SW480 (cell line): ENCODE data around the gene MAP3K6.
"Not testable (repeated sequence)": the region's sequence is repeated elsewhere in the genome, so short reads cannot be mapped to it uniquely, and the experiment has no call there.

Experiments
- DNase-seq: peaks from one replicate; pipeline ENCODE4 v3.0.0-alpha.2; 2016; ENCODE audit warnings: low spot score

Gene MAP3K6, protein sequence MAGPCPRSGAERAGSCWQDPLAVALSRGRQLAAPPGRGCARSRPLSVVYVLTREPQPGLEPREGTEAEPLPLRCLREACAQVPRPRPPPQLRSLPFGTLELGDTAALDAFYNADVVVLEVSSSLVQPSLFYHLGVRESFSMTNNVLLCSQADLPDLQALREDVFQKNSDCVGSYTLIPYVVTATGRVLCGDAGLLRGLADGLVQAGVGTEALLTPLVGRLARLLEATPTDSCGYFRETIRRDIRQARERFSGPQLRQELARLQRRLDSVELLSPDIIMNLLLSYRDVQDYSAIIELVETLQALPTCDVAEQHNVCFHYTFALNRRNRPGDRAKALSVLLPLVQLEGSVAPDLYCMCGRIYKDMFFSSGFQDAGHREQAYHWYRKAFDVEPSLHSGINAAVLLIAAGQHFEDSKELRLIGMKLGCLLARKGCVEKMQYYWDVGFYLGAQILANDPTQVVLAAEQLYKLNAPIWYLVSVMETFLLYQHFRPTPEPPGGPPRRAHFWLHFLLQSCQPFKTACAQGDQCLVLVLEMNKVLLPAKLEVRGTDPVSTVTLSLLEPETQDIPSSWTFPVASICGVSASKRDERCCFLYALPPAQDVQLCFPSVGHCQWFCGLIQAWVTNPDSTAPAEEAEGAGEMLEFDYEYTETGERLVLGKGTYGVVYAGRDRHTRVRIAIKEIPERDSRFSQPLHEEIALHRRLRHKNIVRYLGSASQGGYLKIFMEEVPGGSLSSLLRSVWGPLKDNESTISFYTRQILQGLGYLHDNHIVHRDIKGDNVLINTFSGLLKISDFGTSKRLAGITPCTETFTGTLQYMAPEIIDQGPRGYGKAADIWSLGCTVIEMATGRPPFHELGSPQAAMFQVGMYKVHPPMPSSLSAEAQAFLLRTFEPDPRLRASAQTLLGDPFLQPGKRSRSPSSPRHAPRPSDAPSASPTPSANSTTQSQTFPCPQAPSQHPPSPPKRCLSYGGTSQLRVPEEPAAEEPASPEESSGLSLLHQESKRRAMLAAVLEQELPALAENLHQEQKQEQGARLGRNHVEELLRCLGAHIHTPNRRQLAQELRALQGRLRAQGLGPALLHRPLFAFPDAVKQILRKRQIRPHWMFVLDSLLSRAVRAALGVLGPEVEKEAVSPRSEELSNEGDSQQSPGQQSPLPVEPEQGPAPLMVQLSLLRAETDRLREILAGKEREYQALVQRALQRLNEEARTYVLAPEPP (N-terminal part only)

GRCh38 chr1:27366411-27367159 lies at the start of gene MAP3K6:
MAP3K6 (minus strand) TSS chr1:27366961; CDS start chr1:27366597, 364 bp downstream.
- peak; percentile 78 for DNase-seq

DNA sequence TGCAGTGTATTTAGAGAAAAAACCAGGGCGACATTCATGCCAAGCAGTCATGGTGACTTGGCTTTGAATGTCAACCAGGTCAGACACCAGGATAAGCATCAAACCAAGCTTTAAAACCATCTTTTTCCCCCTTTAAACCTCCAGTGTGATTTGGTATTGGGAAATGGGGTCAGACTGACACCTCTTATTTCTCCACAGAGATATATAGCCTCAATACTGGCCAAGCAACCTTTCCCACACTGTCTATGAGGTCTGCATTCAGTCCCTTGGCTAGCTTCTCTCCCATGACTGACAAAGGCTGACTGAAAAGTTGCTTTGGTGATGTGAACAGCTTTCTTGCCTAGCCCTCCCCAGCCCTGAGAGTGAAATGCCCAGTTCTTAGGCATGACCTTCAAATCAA lies 47.3 kb upstream of the MAP3K6 start:
- no peak for DNase-seq

DNA sequence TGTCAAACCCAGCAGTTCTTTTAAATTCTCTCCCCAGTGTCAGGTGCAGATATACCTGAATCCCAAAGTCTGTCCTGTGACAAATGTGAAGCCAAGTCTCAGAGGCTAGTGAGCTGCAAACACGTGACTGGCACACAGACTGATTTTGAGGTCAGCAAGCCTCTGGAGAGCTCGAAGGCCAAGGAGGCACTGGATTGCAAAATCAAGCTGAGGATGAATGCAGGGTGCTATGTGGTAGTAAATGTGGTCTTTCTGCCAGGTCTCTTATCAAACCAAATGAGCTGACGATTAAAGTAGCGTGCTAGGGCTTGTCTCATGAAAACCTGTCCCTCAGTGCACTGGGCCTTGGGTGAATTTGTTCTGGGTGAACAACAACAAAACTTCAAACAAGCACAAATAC lies 46.2 kb upstream of the MAP3K6 start:
- DNase-seq, result no peak

GRCh38 chr1:27412502-27412901 lies 45.7 kb upstream of the MAP3K6 start:
- DNase-seq, result no peak

- no peak for DNase-seq
Measured at GRCh38 chr1:27410709-27411108, 43.9 kb upstream of the MAP3K6 start.

DNA sequence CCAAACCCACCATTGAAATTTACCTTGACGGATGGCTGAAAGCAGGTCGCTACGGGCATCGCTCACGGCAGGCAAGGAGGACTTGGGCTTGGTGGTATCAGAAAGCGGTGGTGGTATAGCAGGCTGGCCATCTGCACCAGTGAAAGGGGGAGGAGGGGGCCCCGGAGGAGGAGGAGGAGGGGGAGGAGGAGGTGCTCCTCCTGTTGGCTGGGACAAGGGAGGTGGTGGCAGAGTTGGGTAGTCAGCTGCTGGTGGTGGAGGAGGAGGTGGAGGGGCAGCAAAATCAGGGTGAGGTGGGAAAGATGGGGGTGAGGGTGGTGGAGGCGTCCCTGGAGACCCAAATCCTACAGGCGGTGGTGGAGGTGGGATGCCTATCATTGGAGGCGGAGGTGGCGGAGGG lies 42.9 kb upstream of the MAP3K6 start:
- DNase-seq, result no peak

DNA sequence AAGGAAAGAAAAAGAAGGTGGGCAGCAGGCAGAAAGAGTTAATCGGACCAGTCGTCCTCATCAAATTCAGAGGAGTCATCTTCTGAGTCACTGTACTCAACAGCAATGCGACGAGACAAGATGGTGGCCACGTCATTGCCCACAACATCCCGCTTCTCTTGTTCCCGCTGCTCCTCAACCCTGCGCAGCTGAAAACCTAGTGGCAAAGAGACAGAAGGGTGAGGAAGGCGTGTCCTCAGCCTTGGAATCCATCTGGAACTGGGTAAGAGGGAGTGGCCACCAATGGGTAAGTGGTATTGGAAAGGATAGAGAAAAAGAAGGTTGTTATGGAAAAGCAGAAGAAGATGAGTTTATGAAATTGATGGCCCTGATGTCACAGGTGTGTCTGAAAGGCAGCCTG lies 41.4 kb upstream of the MAP3K6 start:
- no peak for DNase-seq

DNA sequence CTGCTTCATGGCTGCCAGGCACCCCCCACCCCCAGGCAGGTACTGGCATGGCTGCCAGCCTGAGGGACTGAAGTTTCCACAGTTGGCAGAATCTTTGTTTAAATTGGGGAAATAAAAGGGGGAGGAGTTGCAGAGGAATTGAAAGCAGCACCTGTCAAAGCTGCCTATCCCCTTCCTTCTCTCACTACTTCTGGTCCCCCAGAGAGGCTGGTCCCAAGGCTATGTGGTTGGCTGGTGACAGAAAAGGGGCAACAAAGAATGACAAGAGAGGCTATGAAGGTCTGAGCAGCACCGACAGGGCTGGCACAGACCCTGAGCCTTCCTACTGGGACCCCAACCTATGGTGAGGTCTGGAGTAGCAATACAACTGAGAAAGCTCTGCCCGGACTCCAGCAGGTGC lies 40.0 kb upstream of the MAP3K6 start:
- DNase-seq, result not testable (repeated sequence)

DNA sequence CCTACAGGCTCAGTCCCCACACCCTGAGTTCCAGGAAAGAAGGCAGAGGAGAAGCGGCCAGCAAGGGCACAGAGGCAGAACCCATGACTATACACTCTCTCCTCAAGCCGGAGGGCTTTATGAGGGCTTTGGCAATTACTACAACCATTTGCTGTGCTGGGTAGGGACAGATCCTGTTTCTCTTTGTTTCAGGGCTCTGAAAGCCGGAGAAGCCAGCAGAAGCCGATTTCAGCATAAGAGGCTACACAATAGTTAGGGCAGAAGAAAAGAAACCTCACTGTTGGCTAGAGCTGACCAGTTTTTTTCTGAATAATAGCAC lies 39.6 kb upstream of the MAP3K6 start:
- no peak for DNase-seq

GRCh38 chr1:27405598-27406361 lies 39.0 kb upstream of the MAP3K6 start:
- DNase-seq, result not testable (repeated sequence)

GRCh38 chr1:27405074-27405473 lies 38.3 kb upstream of the MAP3K6 start:
- DNase-seq, result no peak

- DNase-seq, result no peak
Measured at GRCh38 chr1:27403931-27404330, 37.2 kb upstream of the MAP3K6 start.

GRCh38 chr1:27403065-27403726 lies 36.4 kb upstream of the MAP3K6 start:
- DNase-seq, result no peak

- peak; percentile 28 for DNase-seq
Measured at GRCh38 chr1:27402349-27402754, 35.6 kb upstream of the MAP3K6 start.

- no peak for DNase-seq
Measured at GRCh38 chr1:27400963-27401341, 34.2 kb upstream of the MAP3K6 start.

GRCh38 chr1:27400082-27400962 lies 33.6 kb upstream of the MAP3K6 start:
- DNase-seq, result no peak

GRCh38 chr1:27399251-27400025 lies 32.7 kb upstream of the MAP3K6 start:
- DNase-seq, result no peak

GRCh38 chr1:27398405-27399149 lies 31.8 kb upstream of the MAP3K6 start:
- DNase-seq, result no peak
